Smooth muscle cell (in vitro differentiated cells): ENCODE results near the gene DNM1L. TPM values are rescaled to one million over a fixed set of nuclear protein-coding genes. Genes with fewer than 3 reads are reported as not detected.

Experiments used
- DNase-seq: peaks from one replicate; lab custom pipeline; 2025; ENCODE audit not compliant: unreplicated experiment; lab: John Stamatoyannopoulos, UW
- H2AFZ ChIP-seq: fragments of 200-600 bp; sonication (generic); 2 replicates; pipeline ENCODE4 v1.6.0; 2016; ENCODE audit warnings: antibody characterized with exemption, low read depth, mild to moderate bottlenecking
- H3F3A ChIP-seq: fragments of 200-600 bp; sonication (generic); 2 replicates; pipeline ENCODE4 v1.6.0; 2017; ENCODE audit warnings: antibody characterized with exemption, low read depth
- H3K27ac ChIP-seq: fragments of 200-600 bp; sonication (generic); 2 replicates; pipeline ENCODE4 v1.5.1; 2016; ENCODE audit warnings: low read depth, mild to moderate bottlenecking
- H3K27me3 ChIP-seq: fragments of 200-600 bp; sonication (generic); 2 replicates; pipeline ENCODE4 v1.6.1; 2016; ENCODE audit warnings: low read depth, mild to moderate bottlenecking
- H3K36me3 ChIP-seq: fragments of 200-600 bp; sonication (generic); 2 replicates; pipeline ENCODE4 v1.5.1; 2016; ENCODE audit warnings: low read depth
- H3K4me1 ChIP-seq: fragments of 200-600 bp; sonication (generic); 2 replicates; pipeline ENCODE4 v1.5.1; 2016; ENCODE audit warnings: low read depth
- H3K4me2 ChIP-seq: fragments of 200-600 bp; sonication (generic); 2 replicates; pipeline ENCODE4 v1.6.0; 2016; ENCODE audit warnings: mild to moderate bottlenecking
- H3K4me3 ChIP-seq: fragments of 200-600 bp; sonication (generic); 2 replicates; pipeline ENCODE4 v1.5.1; 2016; ENCODE audit warnings: mild to moderate bottlenecking
- H3K79me2 ChIP-seq: fragments of 200-600 bp; sonication (generic); 2 replicates; pipeline ENCODE4 v1.6.0; 2016; ENCODE audit warnings: low read depth, mild to moderate bottlenecking
- H3K9ac ChIP-seq: fragments of 200-600 bp; sonication (generic); 2 replicates; pipeline ENCODE4 v1.6.0; 2016; ENCODE audit warnings: low read depth
- H3K9me3 ChIP-seq: fragments of 200-600 bp; sonication (generic); replicated peaks from 2 replicates; pipeline ENCODE4 v1.5.1; 2016; ENCODE audit warnings: low read depth
- H4K20me1 ChIP-seq: fragments of 200-600 bp; sonication (generic); 2 replicates; pipeline ENCODE4 v1.6.0; 2016; ENCODE audit warnings: low read depth
- WGBS: methylation state at CpG from one replicate; pipeline ENCODE4 v1.1.7; 2016; ENCODE audit warnings: low lambda C conversion rate; 5-methylcytosine and 5-hydroxymethylcytosine counted together
- polyA plus RNA-seq: library from polyadenylated mRNA; unstranded; fragments of >200 nt; fragmentation: Nextera tagmentation; extraction: Ambion mirVana; gene quantifications from 2 replicates; pipeline ENCODE4 v1.2.1, GENCODE V29; 2016
- total RNA-seq: library from RNA; depleted of rRNA; stranded (reverse); fragments of >200 nt; gene quantifications from 2 replicates; pipeline ENCODE4 v1.2.3, GENCODE V29; 2014
- TF ChIP-seq, protein P1 (sequence below): fragments of 200-600 bp; sonication (generic); IDR thresholded peaks from 2 replicates; pipeline ENCODE4 v1.5.1; 2017; ENCODE audit warnings: borderline replicate concordance, mild to moderate bottlenecking, antibody characterized with exemption; ENCODE audit not compliant: insufficient read depth, poor library complexity, severe bottlenecking

DNM1L gene
- total and polyA plus RNA-seq, 2 experiments from 2014 or later, result 33.6 to 56.3 TPM

DNA sequence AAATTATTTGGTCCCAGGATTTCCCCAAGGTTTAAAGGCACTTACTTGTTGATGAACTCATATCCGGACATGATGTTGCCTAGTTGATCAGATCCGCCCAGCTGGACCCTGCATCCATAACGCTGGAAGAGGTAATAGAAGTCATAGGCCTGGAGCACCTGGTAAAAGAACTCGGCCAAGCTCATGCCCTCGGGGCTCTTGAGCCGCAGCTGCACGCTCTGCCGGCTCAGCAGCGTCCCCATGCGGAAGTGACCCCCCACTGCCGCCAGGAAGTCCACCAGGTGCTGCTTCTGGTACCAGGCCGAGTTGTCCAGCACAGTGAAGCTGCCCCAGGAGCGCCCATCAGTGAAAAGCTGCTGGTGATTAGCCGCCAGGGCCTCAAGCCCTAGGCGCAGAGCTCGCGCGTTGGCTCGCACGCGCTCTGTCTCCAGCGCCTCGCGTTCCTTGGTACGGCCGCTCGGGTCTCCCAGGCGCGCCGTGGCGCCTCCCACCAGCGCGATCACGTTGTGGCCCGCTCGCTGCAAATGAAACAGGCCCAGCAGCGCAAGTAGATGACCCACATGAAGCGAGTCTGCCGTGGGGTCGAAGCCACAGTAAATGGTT, 76.1 kb downstream of the DNM1L start:
- Histone ChIP-seq H2AFZ (peak overlapping the region; percentile 97), H3K27me3 (no peaks in the 10 kb centered on the region), H3K4me1 (peaks cover 8% of the 10 kb centered on the region), H3K9ac (peak overlapping the region; percentile 93), H3K4me3 (peak overlapping the region; percentile 79), H4K20me1 (no peaks in the 10 kb centered on the region), H3K9me3 (no peaks in the 10 kb centered on the region), H3F3A (no peaks in the 10 kb centered on the region), H3K79me2 (peaks cover 25% of the 10 kb centered on the region), H3K27ac (peak overlapping the region; percentile 90), H3K4me2 (peak overlapping the region; percentile 97), H3K36me3 (peaks cover 12% of the 10 kb centered on the region)
- peak; percentile 49 for DNase-seq
- under 1% methylated on average over 40 of the region's 40 CpGs for WGBS
- TF ChIP-seq, protein P1, sequence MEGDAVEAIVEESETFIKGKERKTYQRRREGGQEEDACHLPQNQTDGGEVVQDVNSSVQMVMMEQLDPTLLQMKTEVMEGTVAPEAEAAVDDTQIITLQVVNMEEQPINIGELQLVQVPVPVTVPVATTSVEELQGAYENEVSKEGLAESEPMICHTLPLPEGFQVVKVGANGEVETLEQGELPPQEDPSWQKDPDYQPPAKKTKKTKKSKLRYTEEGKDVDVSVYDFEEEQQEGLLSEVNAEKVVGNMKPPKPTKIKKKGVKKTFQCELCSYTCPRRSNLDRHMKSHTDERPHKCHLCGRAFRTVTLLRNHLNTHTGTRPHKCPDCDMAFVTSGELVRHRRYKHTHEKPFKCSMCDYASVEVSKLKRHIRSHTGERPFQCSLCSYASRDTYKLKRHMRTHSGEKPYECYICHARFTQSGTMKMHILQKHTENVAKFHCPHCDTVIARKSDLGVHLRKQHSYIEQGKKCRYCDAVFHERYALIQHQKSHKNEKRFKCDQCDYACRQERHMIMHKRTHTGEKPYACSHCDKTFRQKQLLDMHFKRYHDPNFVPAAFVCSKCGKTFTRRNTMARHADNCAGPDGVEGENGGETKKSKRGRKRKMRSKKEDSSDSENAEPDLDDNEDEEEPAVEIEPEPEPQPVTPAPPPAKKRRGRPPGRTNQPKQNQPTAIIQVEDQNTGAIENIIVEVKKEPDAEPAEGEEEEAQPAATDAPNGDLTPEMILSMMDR, result peak; percentile 65

DNA sequence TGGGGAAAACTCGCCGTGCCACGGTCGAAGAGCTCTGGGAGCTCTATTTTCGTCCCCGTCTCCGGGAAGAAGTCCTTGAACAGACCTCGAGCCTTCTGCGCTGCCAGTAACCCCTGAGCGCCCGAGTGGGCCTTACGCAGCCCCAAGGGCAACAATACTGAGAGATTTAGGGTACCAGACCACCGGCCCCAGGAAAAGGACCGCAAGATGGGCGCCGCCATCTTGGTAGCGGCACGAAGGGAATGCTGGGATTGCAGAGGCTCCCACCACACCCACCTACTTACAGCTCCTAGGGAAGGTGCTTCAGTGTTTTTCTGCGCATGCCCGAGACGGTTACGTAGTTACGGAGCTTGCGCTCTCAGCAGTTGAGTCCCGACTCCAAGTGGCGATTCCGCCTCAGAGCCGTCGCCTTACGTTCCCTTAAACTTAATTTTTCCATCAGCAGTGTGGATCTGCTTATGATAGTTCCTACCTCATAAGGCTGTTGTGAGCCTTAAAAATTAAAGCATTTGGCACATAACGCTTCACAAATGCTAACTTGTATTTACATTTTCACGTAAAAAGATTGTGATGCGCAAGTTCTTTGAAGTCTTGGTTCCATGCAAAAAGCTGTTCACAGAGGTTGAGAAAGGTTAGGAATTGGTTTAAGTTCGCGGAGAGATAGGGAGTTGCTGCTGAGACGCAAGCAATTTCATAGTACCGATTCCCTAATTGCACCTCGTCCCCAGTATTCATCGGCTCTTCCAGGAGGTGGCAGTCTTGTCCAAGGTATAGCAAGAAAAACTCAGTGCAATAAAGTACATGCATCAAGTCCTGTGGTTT, 76.8 kb downstream of the DNM1L start, which contains the start of gene YARS2:
Gene YARS2, minus strand, starts transcription at position 244 of the 822 bp plus-strand sequence. Its CDS starts 23 bp downstream, at position 221.
- Histone ChIP-seq H3K4me2 (peak within 1 kb of the TSS; percentile 97), H3K27me3 (no peaks in the 10 kb centered on the region)

DNA sequence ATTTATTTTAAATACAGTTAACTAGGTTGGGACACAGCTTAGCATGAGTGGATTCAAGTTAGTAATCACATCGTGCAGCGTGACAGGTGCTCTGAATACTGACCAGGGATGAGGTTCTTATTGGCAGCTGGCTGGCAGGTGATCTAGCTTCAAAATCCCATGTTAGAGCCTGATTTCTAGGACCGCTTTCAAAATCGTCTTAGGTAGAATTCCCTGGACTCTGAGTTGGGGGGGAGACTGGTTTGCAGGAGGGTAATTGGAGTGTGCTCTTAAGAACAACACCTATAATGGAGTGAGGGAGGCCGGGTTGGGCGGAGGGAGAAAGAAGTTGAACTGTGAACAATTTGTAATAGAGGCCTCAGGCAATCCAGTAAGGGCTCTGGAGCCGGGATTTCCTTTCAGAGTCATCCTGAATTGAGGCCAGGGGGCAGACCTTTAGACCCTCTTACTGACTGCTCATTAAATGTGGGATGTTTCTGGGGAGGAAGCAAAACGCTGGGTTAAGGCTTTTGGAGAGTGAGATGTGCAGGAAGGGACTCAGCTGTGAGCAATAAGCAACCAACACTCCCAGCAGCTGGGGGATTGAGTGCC, 77.5 kb downstream of the DNM1L start:
- H3K27ac ChIP-seq, result no peak overlapping the region
- H3F3A ChIP-seq, result no peaks in the 10 kb centered on the region
- H3K9me3 ChIP-seq, result no peaks in the 10 kb centered on the region
- peaks cover 25% of the 10 kb centered on the region for H3K79me2 ChIP-seq
- H2AFZ ChIP-seq, result no peak overlapping the region
- WGBS, result 36% methylated on average over 8 of the region's 8 CpGs
- peak overlapping the region; percentile 79 for H3K4me3 ChIP-seq
- no peak overlapping the region for H3K9ac ChIP-seq
- H4K20me1 ChIP-seq, result no peaks in the 10 kb centered on the region
- TF ChIP-seq, protein P1, result no peak
- H3K4me1 ChIP-seq, result peaks cover 8% of the 10 kb centered on the region
- peaks cover 9% of the 10 kb centered on the region for H3K36me3 ChIP-seq
- no peak for DNase-seq
- H3K4me2 ChIP-seq, result peak overlapping the region; percentile 97
- H3K27me3 ChIP-seq, result no peaks in the 10 kb centered on the region

More for the DNA sequence above, 76.8 kb downstream of the DNM1L start, which contains the start of gene YARS2:
- peak; percentile 49 for DNase-seq
- peaks cover 25% of the 10 kb centered on the region for H3K79me2 ChIP-seq
- peak within 1 kb of the TSS; percentile 90 for H3K27ac ChIP-seq
- peak within 1 kb of the TSS; percentile 97 for H2AFZ ChIP-seq
- peaks cover 8% of the 10 kb centered on the region for H3K4me1 ChIP-seq
- TF ChIP-seq, protein P1, result peak; percentile 89
- H3K9ac ChIP-seq, result peak within 1 kb of the TSS; percentile 93
- peaks cover 12% of the 10 kb centered on the region for H3K36me3 ChIP-seq
- WGBS, result 1% methylated on average over 39 of the region's 39 CpGs
- no peaks in the 10 kb centered on the region for H4K20me1 ChIP-seq
- H3K4me3 ChIP-seq, result peak within 1 kb of the TSS; percentile 79
- no peaks in the 10 kb centered on the region for H3F3A ChIP-seq
- H3K9me3 ChIP-seq, result no peaks in the 10 kb centered on the region
